IMR-90 (cell line): ENCODE results near the gene NAT14. TPM values are rescaled to one million over a fixed set of nuclear protein-coding genes. Genes with fewer than 3 reads are reported as not detected.

Experiments used
- ATAC-seq: fragments of 200-7000 bp; cut with Tn5 transposase; 2 replicates; pipeline ENCODE4 v1.9.1; 2020; ENCODE audit warnings: low read depth, mild to moderate bottlenecking, moderate library complexity
- BruUV-seq: library from RNA; stranded (reverse); fragments of 400-500 nt; replicated peaks from 2 replicates; lab custom pipeline; 2021; lab: Mats Ljungman, UMichigan
- CTCF ChIA-PET: fragments of 300-600 bp; formaldehyde crosslinking; extraction: SDS; loops from one replicate; lab custom pipeline; 2021; ENCODE audit warnings: antibody characterized with exemption; lab: Yijun Ruan, JAX
- POLR2A ChIA-PET: fragments of 300-600 bp; sonication (Branson Sonifier 250); formaldehyde crosslinking; loops from one replicate; lab custom pipeline; 2022; ENCODE audit warnings: antibody characterized with exemption; ENCODE audit not compliant: unreplicated experiment; lab: Charles Lee
- DNase-seq: peaks from one replicate; pipeline ENCODE4 v3.0.0; 2013
- H2AFZ ChIP-seq: replicated peaks from 2 replicates; pipeline ENCODE3; 2013; ENCODE audit warnings: low read length, mild to moderate bottlenecking; ENCODE audit not compliant: poor library complexity
- H2AK5ac ChIP-seq: 2 replicates; pipeline ENCODE4 v1.6.1; 2013; ENCODE audit warnings: low read depth, low read length, inconsistent platforms
- H2AK9ac ChIP-seq: replicated peaks from 2 replicates; pipeline ENCODE3; 2013; ENCODE audit warnings: mild to moderate bottlenecking, low read depth, low read length, moderate library complexity; ENCODE audit not compliant: poor library complexity
- H2BK120ac ChIP-seq: 2 replicates; pipeline ENCODE4 v1.6.1; 2013; ENCODE audit warnings: low read depth, low read length, inconsistent platforms
- H2BK15ac ChIP-seq: 3 replicates; pipeline ENCODE4 v1.6.1; 2013; ENCODE audit warnings: low read depth, low read length, inconsistent platforms
- H2BK20ac ChIP-seq: 2 replicates; pipeline ENCODE4 v1.6.1; 2013; ENCODE audit warnings: low read depth, mild to moderate bottlenecking, inconsistent platforms, low read length, moderate library complexity
- H2BK5ac ChIP-seq: 2 replicates; pipeline ENCODE4 v1.6.1; 2013; ENCODE audit warnings: mild to moderate bottlenecking, low read depth, low read length, inconsistent platforms; ENCODE audit not compliant: poor library complexity, severe bottlenecking
- H3K14ac ChIP-seq: replicated peaks from 2 replicates; pipeline ENCODE4 v1.6.1; 2013; ENCODE audit warnings: low read depth, low read length, inconsistent platforms
- H3K18ac ChIP-seq: 2 replicates; pipeline ENCODE4 v1.6.1; 2013; ENCODE audit warnings: low read depth, low read length, control low read depth
- H3K23ac ChIP-seq: 2 replicates; pipeline ENCODE4 v1.6.1; 2013; ENCODE audit warnings: low read depth, low read length, inconsistent platforms
- H3K27ac ChIP-seq: 2 replicates; pipeline ENCODE4 v1.5.1; 2013; ENCODE audit warnings: mild to moderate bottlenecking, control low read depth, low read length; ENCODE audit not compliant: insufficient read depth
- H3K27me3 ChIP-seq: 2 replicates; pipeline ENCODE4 v1.6.1; 2013; ENCODE audit warnings: low read length; ENCODE audit not compliant: control insufficient read depth, insufficient read depth
- H3K36me3 ChIP-seq: 2 replicates; pipeline ENCODE4 v1.6.1; 2013; ENCODE audit warnings: low read length, mixed read lengths; ENCODE audit not compliant: control insufficient read depth, insufficient read depth
- H3K4ac ChIP-seq: 2 replicates; pipeline ENCODE4 v1.6.1; 2013; ENCODE audit warnings: low read depth, low read length, inconsistent platforms
- H3K4me1 ChIP-seq: 2 replicates; pipeline ENCODE4 v1.6.1; 2013; ENCODE audit warnings: low read length, mixed read lengths; ENCODE audit not compliant: control insufficient read depth, insufficient read depth
- H3K4me2 ChIP-seq: 2 replicates; pipeline ENCODE4 v1.6.1; 2013; ENCODE audit warnings: low read depth, mild to moderate bottlenecking, control low read depth, low read length, moderate library complexity
- H3K4me3 ChIP-seq: 2 replicates; pipeline ENCODE4 v1.5.1; 2013; ENCODE audit warnings: low read depth, mild to moderate bottlenecking, control low read depth, low read length, moderate library complexity; ENCODE audit not compliant: insufficient read depth
- H3K56ac ChIP-seq: 2 replicates; pipeline ENCODE4 v1.6.1; 2013; ENCODE audit warnings: low read length, inconsistent platforms; ENCODE audit not compliant: insufficient read depth; ENCODE audit errors: extremely low read depth
- H3K79me1 ChIP-seq, 2 experiments: 2 replicates each; pipeline ENCODE4 v1.6.1; 2013; ENCODE audit warnings: low read length in 2 of 2, inconsistent platforms in 1 of 2, low read depth in 1 of 2
- H3K9ac ChIP-seq: 2 replicates; pipeline ENCODE4 v1.6.1; 2013; ENCODE audit warnings: low read depth, low read length, control low read depth
- H3K9me1 ChIP-seq: 2 replicates; pipeline ENCODE4 v1.6.1; 2013; ENCODE audit warnings: low read length, inconsistent platforms; ENCODE audit not compliant: insufficient read depth
- H3K9me3 ChIP-seq: 2 replicates; pipeline ENCODE4 v1.6.1; 2013; ENCODE audit warnings: low read length; ENCODE audit not compliant: control insufficient read depth, insufficient read depth
- H4K20me1 ChIP-seq: 2 replicates; pipeline ENCODE4 v1.6.1; 2013; ENCODE audit warnings: low read length, inconsistent platforms; ENCODE audit not compliant: insufficient read depth
- H4K5ac ChIP-seq: 2 replicates; pipeline ENCODE4 v1.6.1; 2013; ENCODE audit warnings: mild to moderate bottlenecking, low read depth, low read length, control low read depth
- H4K8ac ChIP-seq, 2 experiments: 2 replicates each; pipeline ENCODE4 v1.6.1; 2013; ENCODE audit warnings: low read depth in 2 of 2, low read length in 2 of 2, control low read depth in 1 of 2, inconsistent platforms in 1 of 2
- H4K91ac ChIP-seq: 2 replicates; pipeline ENCODE4 v1.6.1; 2013; ENCODE audit warnings: low read depth, low read length, inconsistent platforms; ENCODE audit not compliant: insufficient read depth
- BHLHE40 ChIP-seq: fragments of 150-350 bp; IDR thresholded peaks from 2 replicates; pipeline ENCODE4 v1.6.1; 2016; ENCODE audit warnings: mild to moderate bottlenecking, low read depth, low read length
- CEBPB ChIP-seq: IDR thresholded peaks from 2 replicates; pipeline ENCODE4 v1.6.1; 2012; ENCODE audit warnings: low read depth, low read length, improper control_type of control experiment
- CHD1 ChIP-seq: IDR thresholded peaks from 2 replicates; pipeline ENCODE4 v1.6.1; 2012; ENCODE audit warnings: low read depth, low read length, improper control_type of control experiment
- CTCF ChIP-seq: conservative IDR thresholded peaks from 2 replicates; pipeline ENCODE4 v1.5.1; 2012; ENCODE audit warnings: mild to moderate bottlenecking, low read depth, low read length, improper control_type of control experiment
- ELK1 ChIP-seq: fragments of 150-350 bp; IDR thresholded peaks from 2 replicates; pipeline ENCODE4 v1.6.1; 2016; ENCODE audit warnings: low read depth, mild to moderate bottlenecking, low read length, moderate library complexity, borderline replicate concordance
- FOS ChIP-seq: fragments of 150-350 bp; IDR thresholded peaks from 2 replicates; pipeline ENCODE4 v1.6.1; 2016; ENCODE audit warnings: low read depth, low read length
- MAFK ChIP-seq: IDR thresholded peaks from 2 replicates; pipeline ENCODE4 v1.6.1; 2012; ENCODE audit warnings: low read depth, low read length, improper control_type of control experiment
- MAZ ChIP-seq: IDR thresholded peaks from 2 replicates; pipeline ENCODE4 v1.6.1; 2012; ENCODE audit warnings: low read depth, mild to moderate bottlenecking, low read length, improper control_type of control experiment, moderate library complexity, borderline replicate concordance
- MXI1 ChIP-seq: IDR thresholded peaks from 2 replicates; pipeline ENCODE4 v1.6.1; 2012; ENCODE audit warnings: low read depth, mild to moderate bottlenecking, low read length, moderate library complexity, borderline replicate concordance
- NFE2L2 ChIP-seq: fragments of 150-350 bp; IDR thresholded peaks from 2 replicates; pipeline ENCODE4 v1.6.1; 2016; ENCODE audit warnings: low read depth, mild to moderate bottlenecking, low read length
- POLR2A ChIP-seq: IDR thresholded peaks from 2 replicates; pipeline ENCODE4 v1.6.1; 2012; ENCODE audit warnings: mild to moderate bottlenecking, low read depth, low read length
- RAD21 ChIP-seq: IDR thresholded peaks from 2 replicates; pipeline ENCODE4 v1.6.1; 2012; ENCODE audit warnings: low read length, improper control_type of control experiment
- RCOR1 ChIP-seq: IDR thresholded peaks from 2 replicates; pipeline ENCODE4 v1.6.1; 2012; ENCODE audit warnings: mild to moderate bottlenecking, low read length, improper control_type of control experiment; ENCODE audit not compliant: insufficient replicate concordance
- SMC3 ChIP-seq: fragments of 150-350 bp; IDR thresholded peaks from 2 replicates; pipeline ENCODE4 v1.6.1; 2016; ENCODE audit warnings: low read depth, mild to moderate bottlenecking, antibody characterized with exemption, low read length, moderate library complexity
- USF2 ChIP-seq: fragments of 150-350 bp; IDR thresholded peaks from 2 replicates; pipeline ENCODE4 v1.6.1; 2017; ENCODE audit warnings: mild to moderate bottlenecking, antibody characterized with exemption, low read length, low read depth
- WGBS, 2 experiments: methylation state at CpG; one replicate each; pipeline versions ENCODE4 v1.1.5 to v1.1.7; 2013; ENCODE audit warnings: missing lambda C conversion rate in 2 of 2; ENCODE audit not compliant: insufficient read length in 1 of 2; ENCODE audit errors: extremely low coverage in 2 of 2; 5-methylcytosine and 5-hydroxymethylcytosine counted together
- dilution Hi-C: fragments of 300-500 bp; cut with HindIII; formaldehyde crosslinking; loops from one replicate; pipeline ENCODE4 v1.14.3; 2018; ENCODE audit warnings: low sequenced_read_pairs; ENCODE audit not compliant: unreplicated experiment
- in situ Hi-C: fragments of 300-500 bp; cut with MboI; formaldehyde crosslinking; loops from 3 replicates; pipeline ENCODE4 v1.14.3; 2019; ENCODE audit warnings: low sequenced_read_pairs, inconsistent platforms, mixed read lengths
- intact Hi-C: fragments of 100-400 bp; cut with micrococcal nuclease; formaldehyde crosslinking; loops from 2 replicates; pipeline ENCODE4 v1.10.0; 2022
- polyA plus RNA-seq, 3 experiments: library from polyadenylated mRNA; depleted of rRNA; stranded (reverse); fragments of >200 nt; gene quantifications; 2 replicates each; pipeline ENCODE4 v1.2.3, GENCODE V29; 2012; ENCODE audit warnings: low replicate concordance in 1 of 3
- total RNA-seq: library from RNA; depleted of rRNA; stranded (reverse); fragments of >200 nt; gene quantifications from 2 replicates; pipeline ENCODE4 v1.2.3, GENCODE V29; 2012

The NAT14 gene
- total and polyA plus RNA-seq, 2 of the 4 experiments (the other 2 are of a cell fraction): 4.3 to 41.2 TPM

GRCh38 chr19:55502197-55502952 lies 17.4 kb downstream of the NAT14 start:
- H2BK120ac ChIP-seq: no peak overlapping the region
- H2AK9ac ChIP-seq: no peak overlapping the region
- no peaks in the 10 kb centered on the region for H3K79me1 ChIP-seq
- H2BK15ac ChIP-seq: no peak overlapping the region
- in situ Hi-C loops (no loop called here), dilution Hi-C loops (no loop called here), intact Hi-C loops (loop anchor here (5.0 kb wide), 1 partner anchor 95 kb away; the partner anchor contains the start of gene UBE2S)
- DNase-seq (no peak), ATAC-seq (no peak)
- H3K4me3 ChIP-seq: no peak overlapping the region
- no peak overlapping the region for H4K8ac ChIP-seq
- no peaks in the 10 kb centered on the region for H3K27me3 ChIP-seq
- H3K4ac ChIP-seq: no peak overlapping the region
- no peak for TF ChIP-seq USF2
- no peak for TF ChIP-seq MXI1
- no peak for TF ChIP-seq BHLHE40
- no peak for TF ChIP-seq MAZ
- no peak for TF ChIP-seq MAFK
- no peak for TF ChIP-seq CHD1
- TF ChIP-seq RAD21: no peak
- no peak for TF ChIP-seq POLR2A
- no peak for TF ChIP-seq ELK1
- TF ChIP-seq RCOR1: no peak
- no peak for TF ChIP-seq FOS
- TF ChIP-seq SMC3: no peak
- TF ChIP-seq NFE2L2: no peak
- TF ChIP-seq CEBPB: no peak
- no peak for TF ChIP-seq CTCF
- no peaks in the 10 kb centered on the region for H4K20me1 ChIP-seq
- WGBS, 2 experiments: 98 to 100% methylated on average over 3 to 6 of the region's 9 CpGs
- H3K9ac ChIP-seq: no peak overlapping the region
- H2AK5ac ChIP-seq: no peak overlapping the region
- no peak overlapping the region for H3K14ac ChIP-seq
- no peak overlapping the region for H4K91ac ChIP-seq
- H3K36me3 ChIP-seq: peaks cover 10% of the 10 kb centered on the region; the same call in 1 of the 2 replicates
- H3K18ac ChIP-seq: no peak overlapping the region
- BruUV-seq: no TSS peak
- no peak overlapping the region for H2AFZ ChIP-seq
- no peak overlapping the region for H2BK5ac ChIP-seq
- H3K4me2 ChIP-seq: no peak overlapping the region
- no peaks in the 10 kb centered on the region for H3K9me1 ChIP-seq
- H3K9me3 ChIP-seq: no peaks in the 10 kb centered on the region
- no peak overlapping the region for H4K5ac ChIP-seq
- no peak overlapping the region for H3K23ac ChIP-seq
- no peak overlapping the region for H3K27ac ChIP-seq
- ChIA-PET POLR2A (no interaction called here), CTCF (no interaction called here)
- no peak overlapping the region for H2BK20ac ChIP-seq
- no peaks in the 10 kb centered on the region for H3K4me1 ChIP-seq
- H3K56ac ChIP-seq: no peak overlapping the region
